22Rv1 (cell line): ENCODE results near the gene EGFLAM.

ENCODE experiments used
- ZFX ChIP-seq: fragments of 450-650 bp; IDR thresholded peaks from 2 replicates; pipeline ENCODE4 v1.6.1; 2017; ENCODE audit warnings: antibody characterized with exemption, borderline replicate concordance
- TF ChIP-seq, protein P1 (sequence below): fragments of 450-650 bp; IDR thresholded peaks from 2 replicates; pipeline ENCODE4 v1.5.1; 2017; ENCODE audit warnings: mild to moderate bottlenecking

DNA sequence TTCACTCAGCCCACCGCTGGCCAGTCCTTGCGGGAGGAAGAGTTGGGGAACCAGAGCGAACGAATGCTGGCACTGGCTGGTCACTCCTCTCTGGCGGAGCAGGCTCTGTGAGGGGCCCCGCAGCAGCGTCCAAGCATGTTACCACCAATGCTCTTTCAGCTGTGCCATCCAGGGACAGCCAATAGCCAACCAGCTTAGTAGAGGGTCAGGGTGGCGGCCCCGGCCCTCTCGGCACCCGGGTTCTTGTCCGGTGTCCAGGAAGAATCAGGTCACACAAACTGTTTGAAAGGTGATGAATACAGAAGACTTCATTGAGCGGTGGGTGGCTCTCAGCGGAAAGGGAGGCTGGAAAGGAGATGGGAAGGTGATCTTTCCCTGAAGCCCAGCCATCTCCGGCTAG lies 135.3 kb downstream of the EGFLAM start:
- TF ChIP-seq, protein P1, sequence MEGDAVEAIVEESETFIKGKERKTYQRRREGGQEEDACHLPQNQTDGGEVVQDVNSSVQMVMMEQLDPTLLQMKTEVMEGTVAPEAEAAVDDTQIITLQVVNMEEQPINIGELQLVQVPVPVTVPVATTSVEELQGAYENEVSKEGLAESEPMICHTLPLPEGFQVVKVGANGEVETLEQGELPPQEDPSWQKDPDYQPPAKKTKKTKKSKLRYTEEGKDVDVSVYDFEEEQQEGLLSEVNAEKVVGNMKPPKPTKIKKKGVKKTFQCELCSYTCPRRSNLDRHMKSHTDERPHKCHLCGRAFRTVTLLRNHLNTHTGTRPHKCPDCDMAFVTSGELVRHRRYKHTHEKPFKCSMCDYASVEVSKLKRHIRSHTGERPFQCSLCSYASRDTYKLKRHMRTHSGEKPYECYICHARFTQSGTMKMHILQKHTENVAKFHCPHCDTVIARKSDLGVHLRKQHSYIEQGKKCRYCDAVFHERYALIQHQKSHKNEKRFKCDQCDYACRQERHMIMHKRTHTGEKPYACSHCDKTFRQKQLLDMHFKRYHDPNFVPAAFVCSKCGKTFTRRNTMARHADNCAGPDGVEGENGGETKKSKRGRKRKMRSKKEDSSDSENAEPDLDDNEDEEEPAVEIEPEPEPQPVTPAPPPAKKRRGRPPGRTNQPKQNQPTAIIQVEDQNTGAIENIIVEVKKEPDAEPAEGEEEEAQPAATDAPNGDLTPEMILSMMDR: no peak
- no peak for TF ChIP-seq ZFX
